NCI-H460 (cell line): Measurements from ENCODE around the gene ITFG2. TPM values are rescaled to one million over a fixed set of nuclear protein-coding genes. Genes with fewer than 3 reads are reported as not detected.
"Not testable (repeated sequence)": the region's sequence is repeated elsewhere in the genome, so short reads cannot be mapped to it uniquely, and the experiment has no call there.

Experiments used
- DNase-seq: peaks from one replicate; pipeline ENCODE4 v3.0.0-alpha.2; 2016; ENCODE audit warnings: low read depth; ENCODE audit errors: extremely low read depth
- polyA plus RNA-seq: library from polyadenylated mRNA; depleted of rRNA; stranded (reverse); fragments of >200 nt; gene quantifications from 2 replicates; pipeline ENCODE4 v1.2.3, GENCODE V29; 2014; cell fraction: nucleus; rRNA removed
- total RNA-seq: library from RNA; depleted of rRNA; stranded (reverse); fragments of >200 nt; shearing (Covaris generic); gene quantifications from 2 replicates; pipeline ENCODE4 v1.2.3, GENCODE V29; 2014; rRNA removed

ITFG2 gene
- 8.7 and 10.0 TPM in 2 replicates for total RNA-seq
- 22.4 and 24.9 TPM in 2 replicates for polyA plus RNA-seq

DNA sequence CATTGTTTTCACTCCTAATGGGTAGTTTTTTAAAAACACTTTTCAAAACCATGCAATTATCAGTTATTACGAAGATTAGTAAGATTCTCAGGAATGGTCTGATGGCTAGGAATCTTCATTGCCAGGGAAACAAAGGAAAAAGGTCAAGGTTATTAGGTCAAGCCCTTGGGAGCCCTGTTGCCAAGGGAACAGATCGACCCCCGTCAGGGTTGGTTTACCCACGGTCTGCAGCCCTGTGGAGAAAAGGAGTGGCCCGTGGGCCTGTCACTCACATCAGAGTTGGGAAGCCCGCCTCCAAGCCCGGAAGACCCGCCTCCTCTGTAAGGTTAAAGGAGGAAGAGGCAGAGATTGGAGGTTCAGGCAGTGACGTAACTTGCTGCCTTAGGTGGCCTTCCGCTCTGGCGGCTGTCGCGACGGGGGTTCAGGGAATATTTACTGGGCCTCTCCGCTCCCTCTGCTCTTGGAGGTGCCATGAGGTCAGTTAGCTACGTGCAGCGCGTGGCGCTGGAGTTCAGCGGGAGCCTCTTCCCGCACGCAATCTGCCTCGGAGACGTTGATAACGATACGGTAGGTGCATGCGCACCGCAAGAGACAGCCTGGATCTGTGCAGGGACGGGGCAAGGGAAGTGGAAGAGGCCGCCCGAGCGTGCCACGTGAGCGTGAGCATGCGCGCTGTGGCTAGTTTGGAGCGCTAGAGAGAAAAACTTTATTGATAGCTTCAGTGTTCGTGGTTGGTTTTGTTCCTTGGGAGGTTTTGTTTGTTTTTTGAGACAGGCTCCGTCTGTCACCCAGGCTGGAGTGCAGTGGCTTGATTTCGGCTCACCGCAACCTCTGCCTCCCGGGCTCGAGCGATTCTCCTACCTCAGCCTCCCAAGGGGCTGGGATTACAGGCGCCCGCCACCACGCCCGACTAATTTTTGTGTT is at the start of gene ITFG2:
Gene ITFG2, plus strand, starts transcription at position 379 of the 924 bp plus-strand sequence. Its CDS starts 93 bp downstream, at position 472.
- DNase-seq: peak; percentile 97

DNA sequence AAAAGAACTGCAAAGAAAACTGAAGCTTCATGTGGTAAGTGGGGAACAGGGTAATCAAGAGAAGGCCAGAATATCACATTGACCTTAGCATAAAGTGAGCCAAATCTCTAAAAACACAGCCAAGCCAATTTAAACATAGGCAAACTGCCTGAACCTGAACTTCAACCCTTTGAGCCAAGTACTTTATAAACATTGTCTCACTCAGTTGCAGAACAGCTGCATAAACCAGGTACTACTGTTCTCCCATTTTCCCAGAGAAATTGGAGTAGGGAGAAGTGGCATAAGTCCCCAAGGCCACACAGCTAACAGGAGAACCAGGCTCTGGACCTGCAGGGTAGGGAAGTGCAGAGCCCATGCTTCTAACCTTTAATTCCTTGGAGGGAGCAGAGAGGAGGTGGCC is 48.1 kb upstream of the ITFG2 start:
- no peak for DNase-seq

GRCh38 chr12:2765052-2765451 is 47.4 kb upstream of the ITFG2 start:
- no peak for DNase-seq

GRCh38 chr12:2765608-2766007 is 46.9 kb upstream of the ITFG2 start:
- no peak for DNase-seq

- DNase-seq: no peak
Observed at GRCh38 chr12:2768224-2768961, 44.1 kb upstream of the ITFG2 start.

GRCh38 chr12:2769866-2770533 is 42.5 kb upstream of the ITFG2 start:
- DNase-seq: no peak

DNA sequence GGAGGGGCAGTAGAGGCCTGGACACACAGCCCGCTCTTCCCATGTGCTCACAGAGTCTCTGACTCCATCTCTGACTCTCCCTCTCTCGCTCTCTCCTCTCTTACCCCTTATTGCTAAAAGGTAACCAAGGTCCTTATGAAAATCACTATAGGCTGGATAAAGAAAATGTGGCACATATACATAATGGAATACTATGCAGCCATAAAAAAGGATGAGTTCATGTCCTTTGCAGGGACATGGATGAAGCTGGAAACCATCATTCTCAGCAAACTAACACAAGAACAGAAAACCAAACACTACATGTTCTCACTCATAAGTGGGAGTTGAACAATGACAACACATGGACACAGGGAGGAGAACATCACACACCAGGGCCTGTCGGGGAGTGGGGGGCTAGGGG is 41.9 kb upstream of the ITFG2 start:
- DNase-seq: not testable (repeated sequence)

- no peak for DNase-seq
Observed at GRCh38 chr12:2772370-2772769, 40.1 kb upstream of the ITFG2 start.

DNA sequence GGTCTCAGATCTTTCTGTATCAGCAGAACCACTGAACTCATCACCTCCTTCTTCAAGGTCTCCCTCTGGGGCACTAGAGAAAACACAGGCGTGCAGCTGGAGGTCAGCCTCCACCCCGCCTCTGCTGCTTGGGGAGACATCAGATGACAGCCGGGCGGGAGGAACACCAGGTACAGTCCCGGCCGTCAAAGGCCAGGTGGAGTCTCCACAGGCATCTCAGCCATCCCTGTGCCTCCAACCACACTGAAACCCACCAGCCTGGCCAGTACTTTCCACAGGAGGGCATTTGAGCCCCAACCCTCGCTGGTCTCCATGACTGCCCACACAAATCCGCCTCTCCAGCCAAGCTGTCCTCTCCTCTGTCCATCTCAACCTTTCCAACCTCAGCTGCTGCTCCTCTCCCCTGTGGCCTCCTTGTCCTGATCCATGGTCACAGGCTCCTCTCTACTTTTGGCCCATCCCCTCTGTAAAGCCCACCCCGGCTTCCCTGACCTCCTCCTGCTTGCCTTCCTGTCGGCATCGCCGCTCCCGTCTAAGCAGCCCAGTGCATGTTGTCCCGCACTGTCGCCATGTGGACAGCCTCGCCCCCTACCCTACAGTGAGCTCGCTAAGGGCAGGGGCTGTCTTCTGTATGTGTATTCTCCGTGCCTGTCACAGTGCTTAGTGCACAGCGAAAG is 39.1 kb upstream of the ITFG2 start:
- no peak for DNase-seq

- DNase-seq: no peak
Observed at GRCh38 chr12:2775431-2775830, 37.0 kb upstream of the ITFG2 start.

- no peak for DNase-seq
Observed at GRCh38 chr12:2776129-2776806, 36.2 kb upstream of the ITFG2 start.

DNA sequence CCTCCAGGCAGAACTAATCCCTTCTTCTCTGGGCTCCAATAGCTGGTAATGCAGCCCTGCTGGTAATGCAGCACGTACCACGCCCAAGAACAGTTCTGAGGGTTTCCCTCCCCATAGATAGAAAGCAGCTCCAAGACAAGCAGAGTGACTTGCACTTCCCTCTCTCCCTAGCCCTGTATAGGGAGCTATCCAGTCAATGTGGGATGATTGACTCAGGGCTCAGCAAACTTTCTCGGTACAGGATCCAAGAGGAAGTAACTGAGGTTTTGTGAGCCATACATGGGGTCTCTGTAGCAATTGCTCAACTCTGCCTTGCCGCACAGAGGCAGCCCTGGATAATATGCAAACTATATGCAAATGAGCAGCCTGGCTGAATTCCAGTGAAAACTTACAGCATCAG is 33.2 kb upstream of the ITFG2 start:
- no peak for DNase-seq

DNA sequence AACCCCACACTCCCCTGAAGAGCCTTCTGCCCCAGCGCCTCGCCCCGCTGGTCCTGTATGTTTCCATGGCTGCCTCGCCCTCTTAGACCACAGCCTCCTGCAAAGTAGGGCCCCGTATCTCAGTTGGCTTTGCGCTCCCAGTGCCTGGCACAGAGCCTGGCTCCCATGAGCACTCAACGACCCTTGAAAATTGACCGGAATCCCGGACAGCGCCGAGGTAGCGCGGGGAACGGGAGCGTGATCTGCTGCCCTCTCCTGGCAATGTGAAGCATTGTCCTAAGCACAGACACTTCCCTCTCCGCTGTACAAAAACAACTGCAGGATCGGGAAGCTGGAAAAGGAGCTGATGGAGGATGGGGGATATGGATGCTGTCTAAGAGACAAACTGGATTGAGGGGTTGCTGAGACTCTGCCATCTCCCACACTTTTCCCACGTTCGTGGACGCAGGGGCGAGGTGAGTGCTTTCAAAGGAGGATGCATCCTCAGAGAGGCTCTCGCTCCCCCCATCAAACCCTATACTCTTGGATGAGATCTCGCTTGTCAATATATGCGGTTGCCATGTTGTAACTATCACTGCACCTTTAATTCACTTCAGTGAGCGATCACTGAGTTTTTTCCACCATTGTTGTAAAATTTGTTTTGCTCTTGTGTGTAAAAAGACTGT is 28.4 kb upstream of the ITFG2 start:
- peak; percentile 35 for DNase-seq

DNA sequence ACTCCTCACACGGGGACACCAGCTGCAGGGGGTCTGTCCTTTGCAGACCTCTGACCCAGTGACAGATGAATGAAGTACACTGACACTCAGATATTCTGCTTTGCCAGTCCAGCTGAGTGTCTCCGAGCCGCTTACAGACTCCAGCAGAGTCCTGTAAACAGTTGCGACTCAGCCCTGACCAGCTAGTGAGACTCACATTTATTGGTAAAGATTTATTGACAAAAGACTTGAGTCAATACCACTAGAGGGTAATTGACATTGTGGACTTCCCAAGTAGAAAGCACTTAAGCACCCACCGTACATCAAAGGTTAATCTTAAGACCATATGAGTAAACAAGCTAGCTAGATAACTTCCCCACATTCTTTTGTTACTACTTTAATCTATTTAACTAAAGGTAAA is 27.5 kb upstream of the ITFG2 start:
- no peak for DNase-seq

- no peak for DNase-seq
Observed at GRCh38 chr12:2791089-2791488, 21.4 kb upstream of the ITFG2 start.

DNA sequence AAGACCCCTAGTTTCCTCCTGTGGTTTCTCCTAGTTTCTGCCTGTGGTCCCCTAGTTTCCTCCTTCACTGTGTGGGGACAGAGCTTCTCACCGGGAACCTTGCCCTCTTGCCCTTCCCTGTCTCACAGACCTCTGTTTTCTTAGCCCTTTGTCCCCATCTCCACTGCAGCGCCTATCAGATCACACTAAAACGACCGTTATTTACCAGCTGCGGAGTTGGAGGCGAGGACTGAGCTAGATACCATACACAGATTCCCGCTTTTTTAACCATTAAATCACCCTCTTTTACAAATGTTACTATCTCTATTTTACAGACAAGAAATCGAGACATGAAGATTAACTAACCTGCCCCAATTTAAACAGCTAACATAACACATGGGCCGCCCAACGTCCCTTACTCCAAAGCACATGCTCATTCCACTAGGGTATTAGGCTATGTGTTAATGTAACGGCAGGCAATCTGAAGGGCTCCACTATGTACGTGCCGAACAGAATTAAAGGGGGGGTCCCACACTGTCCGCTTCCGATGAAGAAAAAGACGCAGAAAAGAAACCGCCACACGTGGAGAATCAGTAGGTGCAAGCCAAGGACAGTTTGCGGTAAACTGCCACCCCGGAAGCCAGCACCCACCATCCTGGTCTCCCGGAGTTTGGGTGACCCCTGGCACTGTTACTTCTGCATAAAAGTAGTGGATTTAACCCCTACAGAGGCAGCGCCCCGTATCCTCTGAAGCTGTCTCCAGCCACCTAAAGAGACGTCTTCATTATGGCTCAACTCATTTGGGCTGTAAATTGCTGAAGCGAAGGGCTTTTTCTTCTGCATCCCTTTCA is 19.6 kb upstream of the ITFG2 start:
- DNase-seq: no peak

GRCh38 chr12:2793561-2793960 is 18.9 kb upstream of the ITFG2 start:
- DNase-seq: no peak

DNA sequence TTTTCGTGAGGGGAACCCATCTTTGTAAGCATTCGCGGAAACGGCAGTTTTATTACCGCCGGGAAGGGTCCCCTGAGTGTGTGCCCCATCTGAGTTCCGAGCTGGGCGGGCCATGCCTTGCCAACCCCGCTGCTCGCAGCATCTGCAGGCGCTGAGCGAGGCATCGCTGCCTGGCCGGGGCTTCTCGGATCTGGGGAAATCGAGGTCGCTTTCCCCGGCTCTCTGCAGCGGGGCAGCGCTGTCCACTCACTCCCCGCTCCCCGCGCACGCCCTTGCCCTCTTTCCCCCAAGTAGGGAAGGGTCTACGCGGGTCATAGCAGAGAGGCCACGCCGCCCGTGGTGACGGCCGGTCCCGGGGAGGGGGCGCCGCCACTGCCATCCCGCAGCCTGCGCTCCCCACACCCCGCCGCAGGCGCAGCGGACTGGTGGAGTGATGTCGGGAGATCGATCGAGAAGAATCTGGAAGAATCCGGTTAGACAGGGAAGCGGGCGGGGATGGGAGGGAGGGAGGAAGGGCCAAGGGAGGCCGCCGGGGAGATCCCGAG is 18.2 kb upstream of the ITFG2 start:
- no peak for DNase-seq
